Endothelial cell of umbilical vein (primary cell): ENCODE measurements around the gene PDE11A. TPM values are rescaled to one million over a fixed set of nuclear protein-coding genes. Genes with fewer than 3 reads are reported as not detected.

Experiments
- BruUV-seq: library from RNA; stranded (reverse); fragments of 400-500 nt; replicated peaks from 2 replicates; lab custom pipeline; 2021; lab: Mats Ljungman, UMichigan
- CTCF ChIA-PET: fragments of 300-600, 350-600 bp; sonication (Branson Sonifier 250); formaldehyde crosslinking; loops from one replicate; lab custom pipeline; 2021; ENCODE audit warnings: antibody characterized with exemption, inconsistent platforms; lab: Charles Lee
- POLR2A ChIA-PET: fragments of 300-600, 350-600 bp; sonication (Branson Sonifier 250); formaldehyde crosslinking; loops from one replicate; lab custom pipeline; 2021; ENCODE audit warnings: antibody characterized with exemption, inconsistent platforms; lab: Charles Lee
- DNase-seq: peaks from one replicate; pipeline ENCODE4 v3.0.0-alpha.2; 2011; ENCODE audit warnings: low read depth, low spot score
- FAIRE-seq: peaks from 2 replicates; lab custom pipeline; 2011; peaks lifted over from hg19 to GRCh38; lab: Jason Lieb, UNC
- H2AFZ ChIP-seq: 2 replicates; pipeline ENCODE4 v1.6.0; 2012; ENCODE audit warnings: low read depth, low read length, control low read depth, inconsistent platforms
- H3K27ac ChIP-seq: 2 replicates; pipeline ENCODE4 v1.5.1; 2011; ENCODE audit warnings: low read depth, mild to moderate bottlenecking, control low read depth, low read length, moderate library complexity; ENCODE audit not compliant: insufficient read depth
- H3K27me3 ChIP-seq, 2 experiments: 2 replicates each; pipeline versions ENCODE4 v1.6.0 to v1.6.1; 2011; ENCODE audit warnings: low read length in 2 of 2, mixed read lengths in 1 of 2; ENCODE audit not compliant: control insufficient read depth in 2 of 2, insufficient read depth in 2 of 2
- H3K36me3 ChIP-seq, 2 experiments: 2 replicates in 1 of 2; 3 replicates in 1 of 2; pipeline ENCODE4 v1.5.1; 2011; ENCODE audit warnings: low read length in 2 of 2, mild to moderate bottlenecking in 1 of 2, moderate library complexity in 1 of 2; ENCODE audit not compliant: control insufficient read depth in 2 of 2, insufficient read depth in 2 of 2; ENCODE audit errors: extremely low read depth in 1 of 2
- H3K4me1 ChIP-seq: 3 replicates; pipeline ENCODE4 v1.5.1; 2011; ENCODE audit warnings: mild to moderate bottlenecking, low read length; ENCODE audit not compliant: control insufficient read depth, insufficient read depth; ENCODE audit errors: extremely low read depth
- H3K4me2 ChIP-seq: 2 replicates; pipeline ENCODE4 v1.6.1; 2011; ENCODE audit warnings: low read length, control low read depth, mixed read lengths; ENCODE audit not compliant: insufficient read depth
- H3K4me3 ChIP-seq, 3 experiments: fragments of 200-600 bp in 1 of 3; sonication (generic), shearing (Covaris generic) in 1 of 3; replicated peaks in 1 of 3; 2 replicates each; pipeline ENCODE4 v1.5.1; 2011 to 2016; ENCODE audit warnings: control low read depth in 3 of 3, low read length in 3 of 3, mild to moderate bottlenecking in 2 of 3, inconsistent platforms in 1 of 3, low read depth in 1 of 3, moderate library complexity in 1 of 3; ENCODE audit not compliant: insufficient read depth in 1 of 3
- H3K79me2 ChIP-seq: 2 replicates; pipeline ENCODE4 v1.6.0; 2012; ENCODE audit warnings: low read length, inconsistent platforms; ENCODE audit not compliant: control insufficient read depth, insufficient read depth
- H3K9ac ChIP-seq: replicated peaks from 2 replicates; pipeline ENCODE3; 2011; ENCODE audit warnings: low read length, control low read depth; ENCODE audit not compliant: insufficient read depth; ENCODE audit errors: extremely low read depth
- H3K9me1 ChIP-seq: replicated peaks from 3 replicates; pipeline ENCODE4 v1.6.0; 2011; ENCODE audit warnings: mild to moderate bottlenecking, low read length; ENCODE audit not compliant: control insufficient read depth, insufficient read depth; ENCODE audit errors: extremely low read depth
- H3K9me3 ChIP-seq: replicated peaks from 2 replicates; pipeline ENCODE4 v1.5.1; 2012; ENCODE audit warnings: low read length, inconsistent platforms; ENCODE audit not compliant: control insufficient read depth, insufficient read depth
- H4K20me1 ChIP-seq: replicated peaks from 2 replicates; pipeline ENCODE3; 2011; ENCODE audit warnings: mild to moderate bottlenecking, low read length; ENCODE audit not compliant: control insufficient read depth, insufficient read depth; ENCODE audit errors: extremely low read depth
- CTCF ChIP-seq, 2 donors: IDR thresholded peaks; 1 replicate in 1 of 2; 2 replicates in 1 of 2; pipeline ENCODE4 v1.5.1; 2011; ENCODE audit warnings: low read length in 2 of 2, mild to moderate bottlenecking in 2 of 2, moderate library complexity in 2 of 2, control low read depth in 1 of 2, inconsistent platforms in 1 of 2, low read depth in 1 of 2; ENCODE audit not compliant: insufficient read depth in 1 of 2; ENCODE audit errors: extremely low read depth in 1 of 2
- EZH2 ChIP-seq: IDR thresholded peaks from 2 replicates; pipeline ENCODE4 v1.6.1; 2012; ENCODE audit warnings: borderline replicate concordance, low read depth, mild to moderate bottlenecking, moderate library complexity, low read length, inconsistent platforms; ENCODE audit not compliant: severe bottlenecking
- FOS ChIP-seq: IDR thresholded peaks from 2 replicates; pipeline ENCODE4 v1.6.1; 2011; ENCODE audit warnings: mild to moderate bottlenecking, low read length, moderate library complexity, borderline replicate concordance; ENCODE audit not compliant: insufficient read depth
- GATA2 ChIP-seq: IDR thresholded peaks from 2 replicates; pipeline ENCODE4 v1.7.0; 2011; ENCODE audit warnings: low read depth, mild to moderate bottlenecking, moderate library complexity, mixed read lengths, low read length; ENCODE audit not compliant: insufficient read length, insufficient read depth
- JUN ChIP-seq: IDR thresholded peaks from 2 replicates; pipeline ENCODE4 v1.6.1; 2011; ENCODE audit warnings: borderline replicate concordance, low read depth; ENCODE audit not compliant: insufficient read length, insufficient read depth
- MAX ChIP-seq: IDR thresholded peaks from 2 replicates; pipeline ENCODE4 v1.6.1; 2011; ENCODE audit not compliant: insufficient read depth, insufficient read length
- MYC ChIP-seq: IDR thresholded peaks from one replicate; pipeline ENCODE4 v1.6.1; 2011; ENCODE audit warnings: mild to moderate bottlenecking, low read depth, low read length
- POLR2A ChIP-seq: IDR thresholded peaks from 2 replicates; pipeline ENCODE4 v1.6.1; 2012; ENCODE audit warnings: low read depth, mild to moderate bottlenecking, control low read depth, low read length
- POLR2AphosphoS5 ChIP-seq: IDR thresholded peaks from 2 replicates; pipeline ENCODE4 v1.6.1; 2012; ENCODE audit warnings: low read depth, mild to moderate bottlenecking, control low read depth, low read length, moderate library complexity; ENCODE audit not compliant: insufficient read depth
- dilution Hi-C: fragments of 300-500 bp; cut with MboI; formaldehyde crosslinking; loops from one replicate; pipeline ENCODE4 v1.15.0; 2019; ENCODE audit warnings: low sequenced_read_pairs; ENCODE audit not compliant: extremely low pct_ligation_motif_present
- intact Hi-C: fragments of 100-400 bp; cut with micrococcal nuclease; formaldehyde crosslinking; loops from one replicate; pipeline ENCODE4 v1.10.0; 2022
- polyA plus RNA-seq, 4 experiments: library from polyadenylated mRNA; depleted of rRNA in 3 of 4; stranded (reverse) in 3 of 4; unstranded in 1 of 4; fragments of >200 nt; gene quantifications; 2 replicates each; pipeline versions ENCODE4 v1.2.1 to v1.2.3, GENCODE V29; 2011 to 2012; ENCODE audit warnings: missing spikeins in 1 of 4
- total RNA-seq: library from RNA; stranded (reverse); gene quantifications from 2 replicates; pipeline ENCODE4 v1.2.3, GENCODE V29; 2021

PDE11A gene
- total and polyA plus RNA-seq, 2 donors (not counting 3 experiments of a cell fraction or from before 2014, with no cell fraction given), result 0.07 to 0.51 TPM

DNA sequence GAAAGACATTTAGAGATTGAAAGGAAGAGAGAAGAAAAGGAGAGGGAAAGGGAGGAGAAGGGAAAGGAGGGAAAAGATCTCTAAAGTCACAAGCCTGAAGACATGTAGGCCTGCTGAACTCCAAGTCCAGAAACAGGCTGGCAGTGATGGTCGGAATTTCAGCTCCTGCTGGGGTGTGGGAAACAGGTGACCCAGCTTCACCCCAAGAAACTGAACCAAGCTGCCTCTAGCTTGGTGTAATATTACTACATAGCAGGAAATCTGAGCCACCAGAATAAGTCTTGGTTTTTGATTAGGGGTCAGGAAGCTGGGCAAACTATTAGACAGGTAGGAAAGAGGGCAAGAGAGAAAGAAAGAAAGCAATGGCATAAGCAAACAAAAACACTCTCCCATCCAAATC lies 185.8 kb downstream of the PDE11A start:
- Histone ChIP-seq H3K79me2 (no peaks in the 10 kb centered on the region), H3K9me1 (no peaks in the 10 kb centered on the region), H4K20me1 (no peaks in the 10 kb centered on the region), H3K9me3 (no peaks in the 10 kb centered on the region), H3K4me3 (no peak overlapping the region), H3K27me3 (no peaks in the 10 kb centered on the region), H3K4me1 (no peaks in the 10 kb centered on the region), H3K9ac (no peak overlapping the region), H2AFZ (no peak overlapping the region), H3K36me3 (no peaks in the 10 kb centered on the region), H3K27ac (no peak overlapping the region), H3K4me2 (no peak overlapping the region)
- intact Hi-C loops, result no loop called here
- no peak for DNase-seq
- CTCF ChIA-PET, result interaction anchor here (1.5 kb wide), 1 partner anchor 22 kb away, joined by 3 read pairs; no protein-coding TSS in a partner anchor
- dilution Hi-C loops, result no loop called here
- POLR2A ChIA-PET, result no interaction called here
- no TSS peak for BruUV-seq
- TF ChIP-seq POLR2AphosphoS5 (no peak), FOS (no peak), CTCF (IDR thresholded peaks at IDR 0.05; ENCODE audit: extremely low read depth in 1 of 2, insufficient read depth in 1 of 2, low read depth in 1 of 2, low read length in 2 of 2) (no peak), POLR2A (no peak)
- FAIRE-seq, result no peak

- CTCF ChIA-PET, result interaction anchor here (1.5 kb wide), 1 partner anchor 23 kb away, joined by 3 read pairs; no protein-coding TSS in a partner anchor
- no peaks in the 10 kb centered on the region for H4K20me1 ChIP-seq
- no peaks in the 10 kb centered on the region for H3K9me1 ChIP-seq
- intact Hi-C loops (no loop called here), dilution Hi-C loops (no loop called here)
- H3K4me1 ChIP-seq, result no peaks in the 10 kb centered on the region
- DNase-seq, result no peak
- H3K9me3 ChIP-seq, result no peaks in the 10 kb centered on the region
- no peak overlapping the region for H3K4me2 ChIP-seq
- no peak overlapping the region for H3K9ac ChIP-seq
- TF ChIP-seq JUN (no peak), GATA2 (no peak), CTCF (IDR thresholded peaks at IDR 0.05; ENCODE audit: extremely low read depth in 1 of 2, insufficient read depth in 1 of 2, low read depth in 1 of 2, low read length in 2 of 2) (no peak), POLR2AphosphoS5 (no peak), MAX (no peak), FOS (no peak), EZH2 (no peak), POLR2A (no peak), MYC (no peak)
- no peaks in the 10 kb centered on the region for H3K79me2 ChIP-seq
- no TSS peak for BruUV-seq
- POLR2A ChIA-PET, result no interaction called here
- no peak overlapping the region for H3K27ac ChIP-seq
- FAIRE-seq, result no peak
- no peaks in the 10 kb centered on the region for H3K36me3 ChIP-seq
- no peaks in the 10 kb centered on the region for H3K27me3 ChIP-seq
- H3K4me3 ChIP-seq, result no peak overlapping the region
- H2AFZ ChIP-seq, result no peak overlapping the region
These were observed 186.6 kb downstream of the PDE11A start for GRCh38 chr2:177885828-177886466.
